ENCODE measurements around the gene ITGA6.

The ITGA6 gene

GRCh38 chr2:172461591-172462372 lies 34.4 kb downstream of the ITGA6 start:
- FAIRE-seq (peak; percentile 12), DNase-seq (ENCODE audit: extremely low spot score, insufficient read length, low read depth) (no peak)

- no peak for DNase-seq (ENCODE audit: extremely low spot score, insufficient read length, low read depth)
- no peak for FAIRE-seq
Measured at GRCh38 chr2:172462373-172462848, 35.0 kb downstream of the ITGA6 start.

GRCh38 chr2:172462849-172463381 lies 35.5 kb downstream of the ITGA6 start:
- FAIRE-seq (peak; percentile 42), DNase-seq (ENCODE audit: extremely low spot score, insufficient read length, low read depth) (no peak)

GRCh38 chr2:172464400-172465129 lies 37.2 kb downstream of the ITGA6 start:
- FAIRE-seq (no peak), DNase-seq (ENCODE audit: extremely low spot score, insufficient read length, low read depth) (no peak)

GRCh38 chr2:172465417-172466334 lies 38.3 kb downstream of the ITGA6 start:
- peak; percentile 87 for FAIRE-seq
- DNase-seq (ENCODE audit: extremely low spot score, insufficient read length, low read depth) = peak; percentile 22

GRCh38 chr2:172467382-172467781 lies 40.0 kb downstream of the ITGA6 start:
- DNase-seq (ENCODE audit: extremely low spot score, insufficient read length, low read depth) = no peak
- FAIRE-seq = no peak

GRCh38 chr2:172470958-172471922 lies 43.9 kb downstream of the ITGA6 start:
- FAIRE-seq = no peak
- DNase-seq (ENCODE audit: extremely low spot score, insufficient read length, low read depth) = no peak

GRCh38 chr2:172472446-172473033 lies 45.2 kb downstream of the ITGA6 start:
- FAIRE-seq (no peak), DNase-seq (ENCODE audit: extremely low spot score, insufficient read length, low read depth) (no peak)

GRCh38 chr2:172473167-172473566 lies 45.8 kb downstream of the ITGA6 start:
- DNase-seq (ENCODE audit: extremely low spot score, insufficient read length, low read depth) = no peak
- no peak for FAIRE-seq

GRCh38 chr2:172478353-172478752 lies 51.0 kb downstream of the ITGA6 start:
- FAIRE-seq = no peak
- no peak for DNase-seq (ENCODE audit: extremely low spot score, insufficient read length, low read depth)

- FAIRE-seq (no peak), DNase-seq (ENCODE audit: extremely low spot score, insufficient read length, low read depth) (no peak)
Measured at GRCh38 chr2:172480301-172481218, 53.2 kb downstream of the ITGA6 start.

GRCh38 chr2:172481507-172482262 lies 54.3 kb downstream of the ITGA6 start:
- no peak for FAIRE-seq

GRCh38 chr2:172484253-172484652 lies 56.9 kb downstream of the ITGA6 start:
- FAIRE-seq (peak; percentile 54), DNase-seq (ENCODE audit: extremely low spot score, insufficient read length, low read depth) (no peak)

More at GRCh38 chr2:172481507-172482262, 54.3 kb downstream of the ITGA6 start:
- no peak for DNase-seq (ENCODE audit: extremely low spot score, insufficient read length, low read depth)

- FAIRE-seq (no peak), DNase-seq (ENCODE audit: extremely low spot score, insufficient read length, low read depth) (no peak)
Measured at GRCh38 chr2:172484706-172485105, 57.3 kb downstream of the ITGA6 start.

GRCh38 chr2:172488556-172488955 lies 61.2 kb downstream of the ITGA6 start:
- DNase-seq (ENCODE audit: extremely low spot score, insufficient read length, low read depth) = no peak
- no peak for FAIRE-seq

- no peak for FAIRE-seq
- no peak for DNase-seq (ENCODE audit: extremely low spot score, insufficient read length, low read depth)
Measured at GRCh38 chr2:172489681-172490080, 62.3 kb downstream of the ITGA6 start.

GRCh38 chr2:172496160-172496608 lies 68.8 kb downstream of the ITGA6 start:
- DNase-seq (ENCODE audit: extremely low spot score, insufficient read length, low read depth) = no peak
- no peak for FAIRE-seq

Measured in GM18507 (cell line).